ENCODE results near the gene NPRL2. TPM values are rescaled to one million over a fixed set of nuclear protein-coding genes. Genes with fewer than 3 reads are reported as not detected.

Gene NPRL2
- total and polyA plus RNA-seq, 8 donors, result 4.5 to 75.0 (median 23.5) TPM

DNA sequence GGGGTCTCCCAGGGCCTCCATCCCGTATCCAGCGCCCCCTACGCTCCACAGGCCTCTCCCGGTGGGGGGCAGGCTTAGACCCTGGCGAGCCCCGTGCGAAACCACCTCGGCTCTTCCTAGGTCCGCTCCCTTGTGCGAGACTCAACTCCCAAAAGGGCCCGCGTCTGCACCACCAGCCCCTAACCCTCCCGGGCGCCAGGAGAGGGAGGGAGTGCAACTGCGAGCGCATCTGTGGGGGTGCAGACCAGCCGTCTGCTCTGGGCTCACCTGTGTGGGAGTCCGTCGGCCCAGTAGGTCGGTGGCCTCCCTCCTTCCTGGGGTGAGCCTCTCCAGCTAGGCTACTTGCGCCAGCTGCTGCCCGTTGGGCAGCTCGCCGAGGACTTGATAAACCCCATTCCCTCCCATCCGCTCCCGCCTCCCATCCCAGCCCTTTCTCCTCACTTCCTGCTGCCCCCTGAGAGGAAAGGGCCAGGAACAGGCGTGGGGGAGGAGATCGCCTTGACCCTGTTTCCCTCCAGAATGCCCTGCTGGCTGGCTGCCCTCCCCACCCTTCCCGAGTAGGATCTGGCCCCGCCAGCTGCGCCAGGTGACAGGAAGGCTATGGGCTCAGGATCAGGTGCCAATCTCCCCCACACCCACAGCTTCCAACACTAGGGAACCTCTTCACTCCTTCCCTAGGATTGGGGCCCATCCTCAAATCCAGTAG is 28.0 kb downstream of the NPRL2 start, which contains the start of gene HYAL2:
Gene HYAL2 (minus strand): TSS at position 360 of the 706 bp plus-strand sequence. CDS start 2,256 bp downstream, outside the sequence.
- WGBS, 5 donors, result 17 to 38% (median 30%) methylated on average over 20 to 31 of the region's 31 CpGs
- H3K36me3 ChIP-seq, result peaks cover 16 to 43% (median 38%) of the 10 kb centered on the region in 4 donors
- H3K4me3 ChIP-seq, result peak within 1 kb of the TSS; percentile 82 to 92 (median 86)
- peaks cover 60 to 92% (median 78%) of the 10 kb centered on the region in 4 donors for H3K4me1 ChIP-seq
- H3K9me3 ChIP-seq, result no peaks in the 10 kb centered on the region
- peak within 1 kb of the TSS; percentile 91 to 96 (median 95) for H3K27ac ChIP-seq
- no peaks in the 10 kb centered on the region for H3K27me3 ChIP-seq
- intact Hi-C loops (cut with DNase I; ENCODE audit: low total_unique reads), result no loop called here
- peak; percentile 67 to 69 for DNase-seq
- TF ChIP-seq POLR2AphosphoS5 (IDR thresholded peaks at IDR 0.05), result peak in 2 of 3 donors; percentile 11 to 60
- no peak for TF ChIP-seq POLR2A (IDR thresholded peaks at IDR 0.05)
- TF ChIP-seq, protein P1, sequence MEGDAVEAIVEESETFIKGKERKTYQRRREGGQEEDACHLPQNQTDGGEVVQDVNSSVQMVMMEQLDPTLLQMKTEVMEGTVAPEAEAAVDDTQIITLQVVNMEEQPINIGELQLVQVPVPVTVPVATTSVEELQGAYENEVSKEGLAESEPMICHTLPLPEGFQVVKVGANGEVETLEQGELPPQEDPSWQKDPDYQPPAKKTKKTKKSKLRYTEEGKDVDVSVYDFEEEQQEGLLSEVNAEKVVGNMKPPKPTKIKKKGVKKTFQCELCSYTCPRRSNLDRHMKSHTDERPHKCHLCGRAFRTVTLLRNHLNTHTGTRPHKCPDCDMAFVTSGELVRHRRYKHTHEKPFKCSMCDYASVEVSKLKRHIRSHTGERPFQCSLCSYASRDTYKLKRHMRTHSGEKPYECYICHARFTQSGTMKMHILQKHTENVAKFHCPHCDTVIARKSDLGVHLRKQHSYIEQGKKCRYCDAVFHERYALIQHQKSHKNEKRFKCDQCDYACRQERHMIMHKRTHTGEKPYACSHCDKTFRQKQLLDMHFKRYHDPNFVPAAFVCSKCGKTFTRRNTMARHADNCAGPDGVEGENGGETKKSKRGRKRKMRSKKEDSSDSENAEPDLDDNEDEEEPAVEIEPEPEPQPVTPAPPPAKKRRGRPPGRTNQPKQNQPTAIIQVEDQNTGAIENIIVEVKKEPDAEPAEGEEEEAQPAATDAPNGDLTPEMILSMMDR (IDR thresholded peaks at IDR 0.05), result no peak
- no peak for TF ChIP-seq EP300 (IDR thresholded peaks at IDR 0.05)

DNA sequence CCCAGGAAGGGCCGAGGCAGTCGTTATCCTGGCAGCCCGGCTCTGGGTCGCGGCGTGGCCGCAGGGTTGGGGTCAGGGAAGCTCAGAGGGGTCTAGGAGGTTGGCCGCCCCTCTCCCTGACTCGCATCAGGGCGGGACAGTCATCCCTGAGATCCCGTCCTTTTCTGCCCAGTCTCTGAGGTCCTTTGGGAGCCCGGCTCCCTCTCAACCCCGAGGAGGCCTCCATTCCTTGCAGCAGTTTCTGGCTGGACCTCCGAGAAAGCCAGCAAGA is 28.5 kb downstream of the NPRL2 start:
- Histone ChIP-seq H3K4me1 (peaks cover 60 to 92% (median 78%) of the 10 kb centered on the region in 4 donors), H3K27ac (peak overlapping the region; percentile 91 to 96 (median 95)), H3K4me3 (peak overlapping the region; percentile 82 to 92 (median 86)), H3K27me3 (no peaks in the 10 kb centered on the region), H3K36me3 (peaks cover 20 to 43% (median 40%) of the 10 kb centered on the region in 4 donors), H3K9me3 (no peaks in the 10 kb centered on the region)
- 13 to 28% (median 15%) methylated on average over 6 to 14 of the region's 14 CpGs for WGBS, 5 donors
- TF ChIP-seq POLR2AphosphoS5 (IDR thresholded peaks at IDR 0.05), result peak in 1 of 3 donors; percentile 25
- TF ChIP-seq, protein P1 (IDR thresholded peaks at IDR 0.05), result no peak
- intact Hi-C loops (cut with DNase I; ENCODE audit: low total_unique reads), result no loop called here
- DNase-seq, result no peak

DNA sequence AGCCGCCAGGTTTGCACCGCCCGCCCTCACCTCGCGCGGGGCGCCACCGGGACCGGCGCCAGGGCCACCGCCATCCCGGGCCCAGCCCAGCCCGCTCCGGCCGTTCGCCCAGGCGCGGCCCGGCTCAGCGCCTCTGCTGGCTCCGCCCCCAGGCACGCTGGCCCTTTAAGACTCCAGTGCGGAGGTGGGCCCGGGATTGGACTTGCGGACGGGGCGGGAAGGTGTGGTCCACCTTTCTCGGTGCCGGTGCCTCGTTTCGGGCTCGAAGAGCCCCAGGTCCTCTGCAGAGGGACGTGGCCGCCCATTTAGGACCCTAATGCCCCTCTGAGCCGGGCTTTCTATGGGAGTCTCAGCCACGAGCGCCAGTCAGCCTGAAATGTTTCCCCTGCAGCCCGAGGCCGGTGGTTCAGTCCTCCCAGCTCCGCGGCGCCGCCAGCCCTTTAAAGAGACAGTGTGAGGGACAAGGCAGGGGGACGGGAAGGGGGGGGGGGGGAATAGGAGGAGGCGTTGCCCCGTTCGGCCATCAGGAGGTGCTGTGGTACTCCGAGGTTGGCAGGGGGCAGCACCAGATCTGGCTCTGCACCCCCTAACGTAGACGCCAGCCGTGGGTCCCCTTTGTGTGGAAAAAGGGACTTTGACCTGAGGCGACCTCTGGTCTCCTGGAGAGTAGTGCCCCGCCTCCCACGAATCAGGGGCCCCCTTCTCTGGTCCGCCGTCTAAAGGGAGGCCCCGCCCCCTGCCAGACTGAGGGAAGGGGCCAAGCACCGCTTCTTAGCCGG is 29.1 kb downstream of the NPRL2 start:
- Histone ChIP-seq H3K27ac (peak overlapping the region; percentile 91 to 96 (median 95)), H3K36me3 (peaks cover 23 to 44% (median 41%) of the 10 kb centered on the region in 4 donors), H3K27me3 (no peaks in the 10 kb centered on the region), H3K4me1 (peaks cover 61 to 92% (median 78%) of the 10 kb centered on the region in 4 donors), H3K9me3 (no peaks in the 10 kb centered on the region), H3K4me3 (peak overlapping the region; percentile 82 to 92 (median 86))
- intact Hi-C loops (cut with DNase I; ENCODE audit: low total_unique reads), result no loop called here
- WGBS, 5 donors, result 0 to 1% (median 0%) methylated on average over 32 to 59 of the region's 59 CpGs
- TF ChIP-seq, protein P1 (IDR thresholded peaks at IDR 0.05), result peak in 5 of 7 experiments; percentile 21 to 59 (median 47)
- TF ChIP-seq EP300 (IDR thresholded peaks at IDR 0.05) (no peak), POLR2AphosphoS5 (IDR thresholded peaks at IDR 0.05) (peak in 2 of 3 donors; percentile 65 to 80)
- peak; percentile 92 to 96 for DNase-seq

DNA sequence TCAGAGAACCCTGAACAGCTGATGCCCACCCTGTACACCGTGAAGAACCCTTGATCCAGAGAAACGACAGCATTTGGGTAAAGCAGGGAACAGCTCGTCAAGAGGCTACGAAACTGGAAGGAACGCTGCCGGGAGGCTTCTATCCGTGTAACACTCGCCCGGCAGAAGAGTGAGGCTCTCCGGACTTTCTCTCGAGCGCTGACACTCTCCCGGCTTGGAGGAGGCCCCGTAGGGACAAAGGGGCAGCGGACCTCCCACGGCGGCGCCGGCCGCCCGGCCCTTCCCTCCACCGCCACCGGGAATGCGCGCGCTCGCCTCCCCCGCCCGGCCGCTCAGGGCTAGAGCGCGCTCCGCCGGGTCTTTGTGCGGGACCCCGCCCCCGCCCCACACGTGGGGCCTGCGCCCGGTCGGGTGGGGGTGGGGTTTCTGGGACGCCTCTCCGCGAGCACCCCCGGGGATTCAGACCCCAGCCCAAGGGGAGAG is 29.7 kb downstream of the NPRL2 start:
- no peak for TF ChIP-seq EP300 (IDR thresholded peaks at IDR 0.05)
- TF ChIP-seq POLR2AphosphoS5 (IDR thresholded peaks at IDR 0.05), result peak in 1 of 3 donors; percentile 43
- TF ChIP-seq POLR2A (IDR thresholded peaks at IDR 0.05), result no peak
- TF ChIP-seq, protein P1 (IDR thresholded peaks at IDR 0.05), result no peak
- H3K36me3 ChIP-seq, result peaks cover 18 to 44% (median 41%) of the 10 kb centered on the region in 4 donors

More for the DNA sequence above, 29.7 kb downstream of the NPRL2 start:
- intact Hi-C loops (cut with DNase I; ENCODE audit: low total_unique reads), result no loop called here
- peak overlapping the region; percentile 91 to 96 (median 95) for H3K27ac ChIP-seq
- H3K9me3 ChIP-seq, result no peaks in the 10 kb centered on the region
- H3K4me3 ChIP-seq, result peak overlapping the region; percentile 82 to 92 (median 86)
- no peaks in the 10 kb centered on the region for H3K27me3 ChIP-seq
- WGBS, 5 donors, result 0 to 2% (median 1%) methylated on average over 23 to 45 of the region's 45 CpGs
- H3K4me1 ChIP-seq, result peaks cover 66 to 92% (median 81%) of the 10 kb centered on the region in 4 donors
- peak; percentile 81 to 95 for DNase-seq
